IMR-90 (cell line): ENCODE measurements around the gene CHIC1. TPM values are rescaled to one million over a fixed set of nuclear protein-coding genes. Genes with fewer than 3 reads are reported as not detected.
"Not testable (repeated sequence)": the region's sequence is repeated elsewhere in the genome, so short reads cannot be mapped to it uniquely, and the experiment has no call there.

Experiments
- ATAC-seq: fragments of 200-7000 bp; cut with Tn5 transposase; 2 replicates; pipeline ENCODE4 v1.9.1; 2020; ENCODE audit warnings: low read depth, mild to moderate bottlenecking, moderate library complexity
- BruUV-seq: library from RNA; stranded (reverse); fragments of 400-500 nt; replicated peaks from 2 replicates; lab custom pipeline; 2021; lab: Mats Ljungman, UMichigan
- CTCF ChIA-PET: fragments of 300-600 bp; formaldehyde crosslinking; extraction: SDS; loops from one replicate; lab custom pipeline; 2021; ENCODE audit warnings: antibody characterized with exemption; lab: Yijun Ruan, JAX
- POLR2A ChIA-PET: fragments of 300-600 bp; sonication (Branson Sonifier 250); formaldehyde crosslinking; loops from one replicate; lab custom pipeline; 2022; ENCODE audit warnings: antibody characterized with exemption; ENCODE audit not compliant: unreplicated experiment; lab: Charles Lee
- DNase-seq: peaks from one replicate; pipeline ENCODE4 v3.0.0; 2013
- H2AFZ ChIP-seq: replicated peaks from 2 replicates; pipeline ENCODE3; 2013; ENCODE audit warnings: low read length, mild to moderate bottlenecking; ENCODE audit not compliant: poor library complexity
- H2AK5ac ChIP-seq: 2 replicates; pipeline ENCODE4 v1.6.1; 2013; ENCODE audit warnings: low read depth, low read length, inconsistent platforms
- H2AK9ac ChIP-seq: replicated peaks from 2 replicates; pipeline ENCODE3; 2013; ENCODE audit warnings: mild to moderate bottlenecking, low read depth, low read length, moderate library complexity; ENCODE audit not compliant: poor library complexity
- H2BK120ac ChIP-seq: 2 replicates; pipeline ENCODE4 v1.6.1; 2013; ENCODE audit warnings: low read depth, low read length, inconsistent platforms
- H2BK15ac ChIP-seq: 3 replicates; pipeline ENCODE4 v1.6.1; 2013; ENCODE audit warnings: low read depth, low read length, inconsistent platforms
- H2BK20ac ChIP-seq: 2 replicates; pipeline ENCODE4 v1.6.1; 2013; ENCODE audit warnings: low read depth, mild to moderate bottlenecking, inconsistent platforms, low read length, moderate library complexity
- H2BK5ac ChIP-seq: 2 replicates; pipeline ENCODE4 v1.6.1; 2013; ENCODE audit warnings: mild to moderate bottlenecking, low read depth, low read length, inconsistent platforms; ENCODE audit not compliant: poor library complexity, severe bottlenecking
- H3K14ac ChIP-seq: replicated peaks from 2 replicates; pipeline ENCODE4 v1.6.1; 2013; ENCODE audit warnings: low read depth, low read length, inconsistent platforms
- H3K18ac ChIP-seq: 2 replicates; pipeline ENCODE4 v1.6.1; 2013; ENCODE audit warnings: low read depth, low read length, control low read depth
- H3K23ac ChIP-seq: 2 replicates; pipeline ENCODE4 v1.6.1; 2013; ENCODE audit warnings: low read depth, low read length, inconsistent platforms
- H3K27ac ChIP-seq: 2 replicates; pipeline ENCODE4 v1.5.1; 2013; ENCODE audit warnings: mild to moderate bottlenecking, control low read depth, low read length; ENCODE audit not compliant: insufficient read depth
- H3K27me3 ChIP-seq: 2 replicates; pipeline ENCODE4 v1.6.1; 2013; ENCODE audit warnings: low read length; ENCODE audit not compliant: control insufficient read depth, insufficient read depth
- H3K36me3 ChIP-seq: 2 replicates; pipeline ENCODE4 v1.6.1; 2013; ENCODE audit warnings: low read length, mixed read lengths; ENCODE audit not compliant: control insufficient read depth, insufficient read depth
- H3K4ac ChIP-seq: 2 replicates; pipeline ENCODE4 v1.6.1; 2013; ENCODE audit warnings: low read depth, low read length, inconsistent platforms
- H3K4me1 ChIP-seq: 2 replicates; pipeline ENCODE4 v1.6.1; 2013; ENCODE audit warnings: low read length, mixed read lengths; ENCODE audit not compliant: control insufficient read depth, insufficient read depth
- H3K4me2 ChIP-seq: 2 replicates; pipeline ENCODE4 v1.6.1; 2013; ENCODE audit warnings: low read depth, mild to moderate bottlenecking, control low read depth, low read length, moderate library complexity
- H3K4me3 ChIP-seq: 2 replicates; pipeline ENCODE4 v1.5.1; 2013; ENCODE audit warnings: low read depth, mild to moderate bottlenecking, control low read depth, low read length, moderate library complexity; ENCODE audit not compliant: insufficient read depth
- H3K56ac ChIP-seq: 2 replicates; pipeline ENCODE4 v1.6.1; 2013; ENCODE audit warnings: low read length, inconsistent platforms; ENCODE audit not compliant: insufficient read depth; ENCODE audit errors: extremely low read depth
- H3K79me1 ChIP-seq, 2 experiments: 2 replicates each; pipeline ENCODE4 v1.6.1; 2013; ENCODE audit warnings: low read length in 2 of 2, inconsistent platforms in 1 of 2, low read depth in 1 of 2
- H3K9ac ChIP-seq: 2 replicates; pipeline ENCODE4 v1.6.1; 2013; ENCODE audit warnings: low read depth, low read length, control low read depth
- H3K9me1 ChIP-seq: 2 replicates; pipeline ENCODE4 v1.6.1; 2013; ENCODE audit warnings: low read length, inconsistent platforms; ENCODE audit not compliant: insufficient read depth
- H3K9me3 ChIP-seq: 2 replicates; pipeline ENCODE4 v1.6.1; 2013; ENCODE audit warnings: low read length; ENCODE audit not compliant: control insufficient read depth, insufficient read depth
- H4K20me1 ChIP-seq: 2 replicates; pipeline ENCODE4 v1.6.1; 2013; ENCODE audit warnings: low read length, inconsistent platforms; ENCODE audit not compliant: insufficient read depth
- H4K5ac ChIP-seq: 2 replicates; pipeline ENCODE4 v1.6.1; 2013; ENCODE audit warnings: mild to moderate bottlenecking, low read depth, low read length, control low read depth
- H4K8ac ChIP-seq, 2 experiments: 2 replicates each; pipeline ENCODE4 v1.6.1; 2013; ENCODE audit warnings: low read depth in 2 of 2, low read length in 2 of 2, control low read depth in 1 of 2, inconsistent platforms in 1 of 2
- H4K91ac ChIP-seq: 2 replicates; pipeline ENCODE4 v1.6.1; 2013; ENCODE audit warnings: low read depth, low read length, inconsistent platforms; ENCODE audit not compliant: insufficient read depth
- BHLHE40 ChIP-seq: fragments of 150-350 bp; IDR thresholded peaks from 2 replicates; pipeline ENCODE4 v1.6.1; 2016; ENCODE audit warnings: mild to moderate bottlenecking, low read depth, low read length
- CHD1 ChIP-seq: IDR thresholded peaks from 2 replicates; pipeline ENCODE4 v1.6.1; 2012; ENCODE audit warnings: low read depth, low read length, improper control_type of control experiment
- FOS ChIP-seq: fragments of 150-350 bp; IDR thresholded peaks from 2 replicates; pipeline ENCODE4 v1.6.1; 2016; ENCODE audit warnings: low read depth, low read length
- MAFK ChIP-seq: IDR thresholded peaks from 2 replicates; pipeline ENCODE4 v1.6.1; 2012; ENCODE audit warnings: low read depth, low read length, improper control_type of control experiment
- NFE2L2 ChIP-seq: fragments of 150-350 bp; IDR thresholded peaks from 2 replicates; pipeline ENCODE4 v1.6.1; 2016; ENCODE audit warnings: low read depth, mild to moderate bottlenecking, low read length
- POLR2A ChIP-seq: IDR thresholded peaks from 2 replicates; pipeline ENCODE4 v1.6.1; 2012; ENCODE audit warnings: mild to moderate bottlenecking, low read depth, low read length
- RAD21 ChIP-seq: IDR thresholded peaks from 2 replicates; pipeline ENCODE4 v1.6.1; 2012; ENCODE audit warnings: low read length, improper control_type of control experiment
- RFX5 ChIP-seq: IDR thresholded peaks from 2 replicates; pipeline ENCODE4 v1.8.0; 2012; ENCODE audit warnings: low read depth, mild to moderate bottlenecking, low read length, moderate library complexity
- WGBS, 2 experiments: methylation state at CpG; one replicate each; pipeline versions ENCODE4 v1.1.5 to v1.1.7; 2013; ENCODE audit warnings: missing lambda C conversion rate in 2 of 2; ENCODE audit not compliant: insufficient read length in 1 of 2; ENCODE audit errors: extremely low coverage in 2 of 2; 5-methylcytosine and 5-hydroxymethylcytosine counted together
- dilution Hi-C: fragments of 300-500 bp; cut with HindIII; formaldehyde crosslinking; loops from one replicate; pipeline ENCODE4 v1.14.3; 2018; ENCODE audit warnings: low sequenced_read_pairs; ENCODE audit not compliant: unreplicated experiment
- in situ Hi-C: fragments of 300-500 bp; cut with MboI; formaldehyde crosslinking; loops from 3 replicates; pipeline ENCODE4 v1.14.3; 2019; ENCODE audit warnings: low sequenced_read_pairs, inconsistent platforms, mixed read lengths
- intact Hi-C: fragments of 100-400 bp; cut with micrococcal nuclease; formaldehyde crosslinking; loops from 2 replicates; pipeline ENCODE4 v1.10.0; 2022
- polyA plus RNA-seq, 3 experiments: library from polyadenylated mRNA; depleted of rRNA; stranded (reverse); fragments of >200 nt; gene quantifications; 2 replicates each; pipeline ENCODE4 v1.2.3, GENCODE V29; 2012; ENCODE audit warnings: low replicate concordance in 1 of 3
- total RNA-seq: library from RNA; depleted of rRNA; stranded (reverse); fragments of >200 nt; gene quantifications from 2 replicates; pipeline ENCODE4 v1.2.3, GENCODE V29; 2012

Gene CHIC1
- total and polyA plus RNA-seq, 2 of the 4 experiments (the other 2 are of a cell fraction), result 4.0 to 7.3 TPM

GRCh38 chrX:73615022-73615421 lies 52.0 kb downstream of the CHIC1 start:
- no peak overlapping the region for H2BK5ac ChIP-seq
- in situ Hi-C loops, result no loop called here
- DNase-seq (no peak), ATAC-seq (no peak)
- no peak overlapping the region for H3K18ac ChIP-seq
- TF ChIP-seq RAD21 (no peak), CHD1 (no peak), BHLHE40 (no peak), POLR2A (no peak), NFE2L2 (no peak), MAFK (no peak), FOS (no peak), RFX5 (no peak)
- no peak overlapping the region for H3K9ac ChIP-seq
- no peaks in the 10 kb centered on the region for H4K20me1 ChIP-seq
- H3K4me2 ChIP-seq, result no peak overlapping the region
- H3K9me1 ChIP-seq, result no peaks in the 10 kb centered on the region
- H3K27ac ChIP-seq, result no peak overlapping the region
- 0 out of 2 replicates have a peak, but pooled peaks cover 3% of the 10 kb centered on the region for H3K27me3 ChIP-seq
- no peak overlapping the region for H2AK9ac ChIP-seq
- H3K36me3 ChIP-seq, result no peaks in the 10 kb centered on the region
- ChIA-PET POLR2A (no interaction called here), CTCF (no interaction called here)
- H2BK15ac ChIP-seq, result no peak overlapping the region
- H2BK20ac ChIP-seq, result no peak overlapping the region
- no peak overlapping the region for H3K14ac ChIP-seq
- no peaks in the 10 kb centered on the region for H3K4me1 ChIP-seq
- intact Hi-C loops, result no loop called here
- H4K5ac ChIP-seq, result no peak overlapping the region
- H3K79me1 ChIP-seq, result no peaks in the 10 kb centered on the region
- H2BK120ac ChIP-seq, result no peak overlapping the region
- no peak overlapping the region for H3K56ac ChIP-seq
- no peak overlapping the region for H3K4me3 ChIP-seq
- no peaks in the 10 kb centered on the region for H3K9me3 ChIP-seq
- H3K4ac ChIP-seq, result no peak overlapping the region
- H4K91ac ChIP-seq, result no peak overlapping the region
- BruUV-seq, result no TSS peak
- H2AFZ ChIP-seq, result no peak overlapping the region
- dilution Hi-C loops, result no loop called here
- no peak overlapping the region for H3K23ac ChIP-seq
- no CpG with 5 or more reads among the region's 3 CpGs for WGBS, 2 experiments
- H2AK5ac ChIP-seq, result no peak overlapping the region
- no peak overlapping the region for H4K8ac ChIP-seq

GRCh38 chrX:73641669-73642068 lies 78.7 kb downstream of the CHIC1 start:
- H2BK15ac ChIP-seq, CTCF ChIA-PET, H3K4me3 ChIP-seq, H3K27ac ChIP-seq, H4K20me1 ChIP-seq, H3K36me3 ChIP-seq, H3K14ac ChIP-seq, DNase-seq, intact Hi-C loops, POLR2A ChIA-PET, H3K9ac ChIP-seq, H3K4ac ChIP-seq, H2BK120ac ChIP-seq, dilution Hi-C loops, H3K4me2 ChIP-seq, H2BK5ac ChIP-seq, ATAC-seq, H2BK20ac ChIP-seq, H3K23ac ChIP-seq, H2AK5ac ChIP-seq, in situ Hi-C loops, H3K18ac ChIP-seq, H3K4me1 ChIP-seq, H2AFZ ChIP-seq, H3K27me3 ChIP-seq, H4K8ac ChIP-seq, H3K9me1 ChIP-seq, H2AK9ac ChIP-seq, H4K91ac ChIP-seq, BruUV-seq, H3K9me3 ChIP-seq, H3K56ac ChIP-seq, H3K79me1 ChIP-seq, H4K5ac ChIP-seq: not testable (repeated sequence)
- WGBS, 2 experiments, result no CpG with 5 or more reads among the region's 2 CpGs
